A673 (cell line): ENCODE data around the gene COL16A1.

Experiments used
- EZH2 ChIP-seq: fragments of 200-600 bp; sonication (generic); IDR thresholded peaks from 2 replicates; pipeline ENCODE4 v1.6.1; 2017; ENCODE audit warnings: borderline replicate concordance, low read depth, mild to moderate bottlenecking, mixed read lengths, antibody characterized with exemption, low read length; ENCODE audit not compliant: poor library complexity, severe bottlenecking
- TF ChIP-seq, protein P1 (sequence below): fragments of 300-800, 200-600 bp; sonication (generic); conservative IDR thresholded peaks from 2 replicates; pipeline ENCODE4 v1.5.1; 2017; ENCODE audit warnings: low read depth, mild to moderate bottlenecking, antibody characterized with exemption, low read length, moderate library complexity, mixed read lengths

DNA sequence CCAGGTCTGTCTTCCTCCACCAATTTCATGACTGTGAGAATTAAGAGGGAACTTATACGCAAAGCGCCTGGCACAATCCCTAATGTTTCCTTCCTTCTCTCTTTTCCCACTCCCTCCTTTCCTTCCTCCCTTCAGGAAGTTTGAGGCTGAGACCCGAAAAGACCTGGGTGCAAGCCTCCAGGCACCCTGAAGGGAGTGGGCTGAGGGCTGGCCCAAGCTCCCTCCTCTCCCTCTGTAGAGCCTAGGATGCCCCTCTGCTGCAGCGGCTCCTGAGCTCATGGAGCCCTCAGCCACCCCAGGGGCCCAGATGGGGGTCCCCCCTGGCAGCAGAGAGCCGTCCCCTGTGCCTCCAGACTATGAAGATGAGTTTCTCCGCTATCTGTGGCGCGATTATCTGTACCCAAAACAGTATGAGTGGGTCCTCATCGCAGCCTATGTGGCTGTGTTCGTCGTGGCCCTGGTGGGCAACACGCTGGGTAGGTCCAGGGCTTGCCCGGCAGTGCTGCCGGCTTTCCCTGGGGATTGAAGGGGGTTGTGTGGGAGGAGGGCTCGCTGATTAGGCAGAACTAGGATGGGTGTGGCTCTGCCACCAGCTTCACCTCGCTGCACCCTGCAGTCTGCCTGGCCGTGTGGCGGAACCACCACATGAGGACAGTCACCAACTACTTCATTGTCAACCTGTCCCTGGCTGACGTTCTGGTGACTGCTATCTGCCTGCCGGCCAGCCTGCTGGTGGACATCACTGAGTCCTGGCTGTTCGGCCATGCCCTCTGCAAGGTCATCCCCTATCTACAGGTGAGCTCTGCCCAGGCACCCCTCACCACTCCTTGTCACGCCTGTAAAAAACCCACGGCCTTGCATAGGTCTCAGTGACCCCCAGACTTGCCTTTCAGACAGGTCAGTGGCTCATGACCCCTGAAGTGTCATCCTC is 84.6 kb downstream of the COL16A1 start:
- TF ChIP-seq, protein P1, sequence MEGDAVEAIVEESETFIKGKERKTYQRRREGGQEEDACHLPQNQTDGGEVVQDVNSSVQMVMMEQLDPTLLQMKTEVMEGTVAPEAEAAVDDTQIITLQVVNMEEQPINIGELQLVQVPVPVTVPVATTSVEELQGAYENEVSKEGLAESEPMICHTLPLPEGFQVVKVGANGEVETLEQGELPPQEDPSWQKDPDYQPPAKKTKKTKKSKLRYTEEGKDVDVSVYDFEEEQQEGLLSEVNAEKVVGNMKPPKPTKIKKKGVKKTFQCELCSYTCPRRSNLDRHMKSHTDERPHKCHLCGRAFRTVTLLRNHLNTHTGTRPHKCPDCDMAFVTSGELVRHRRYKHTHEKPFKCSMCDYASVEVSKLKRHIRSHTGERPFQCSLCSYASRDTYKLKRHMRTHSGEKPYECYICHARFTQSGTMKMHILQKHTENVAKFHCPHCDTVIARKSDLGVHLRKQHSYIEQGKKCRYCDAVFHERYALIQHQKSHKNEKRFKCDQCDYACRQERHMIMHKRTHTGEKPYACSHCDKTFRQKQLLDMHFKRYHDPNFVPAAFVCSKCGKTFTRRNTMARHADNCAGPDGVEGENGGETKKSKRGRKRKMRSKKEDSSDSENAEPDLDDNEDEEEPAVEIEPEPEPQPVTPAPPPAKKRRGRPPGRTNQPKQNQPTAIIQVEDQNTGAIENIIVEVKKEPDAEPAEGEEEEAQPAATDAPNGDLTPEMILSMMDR = no peak
- TF ChIP-seq EZH2 = no peak
